Measurements from ENCODE around the gene HDAC3. TPM values are rescaled to one million over a fixed set of nuclear protein-coding genes. Genes with fewer than 3 reads are reported as not detected.

The HDAC3 gene
- total RNA-seq, 1 experiment from 2014 or later = 91.9 TPM

GRCh38 chr5:141608046-141608445 is 28.6 kb downstream of the HDAC3 start:
- DNase-seq (ENCODE audit: low read depth, low spot score) (no peak), ATAC-seq (no peak)
- CTCF ChIA-PET = interaction anchor here (1.3 kb wide), 1 partner anchor 11 kb away, joined by 4 read pairs; the partner anchor contains the start of gene DIAPH1
- Histone ChIP-seq H3K36me3 (ENCODE audit: control insufficient read depth in 1 of 2, insufficient read depth in 2 of 2, low read length in 2 of 2) (no peaks in the 10 kb centered on the region), H2AFZ (ENCODE audit: low read depth, low read length, poor library complexity, severe bottlenecking) (no peak overlapping the region), H3K4me2 (ENCODE audit: low read length) (no peak overlapping the region), H3K9ac (ENCODE audit: low read length) (no peak overlapping the region), H4K20me1 (ENCODE audit: insufficient read depth) (peaks cover 6% of the 10 kb centered on the region; the same call in 1 of the 2 replicates), H3K27me3 (ENCODE audit: insufficient read depth, low read length) (no peaks in the 10 kb centered on the region), H3K27ac (ENCODE audit: low read depth, low read length) (no peak overlapping the region), H3K9me3 (ENCODE audit: control insufficient read depth in 1 of 2, insufficient read depth in 1 of 2, low read depth in 1 of 2, low read length in 2 of 2) (no peaks in the 10 kb centered on the region), H3K4me3 (replicated peaks in 1 of 2; ENCODE audit: low read depth in 1 of 2, low read length in 2 of 2) (no peak overlapping the region), H3K9me2 (ENCODE audit: insufficient read depth) (no peaks in the 10 kb centered on the region), H3K79me2 (ENCODE audit: insufficient read depth, low read length) (peaks cover 98% of the 10 kb centered on the region), H3K4me1 (ENCODE audit: control insufficient read depth in 1 of 2, insufficient read depth in 2 of 2, low read length in 2 of 2) (peaks cover 11 to 25% of the 10 kb centered on the region in 2 experiments)
- BruUV-seq (replicated peaks) = no TSS peak
- no peak for TF ChIP-seq ZFX (IDR thresholded peaks at IDR 0.05)
- RAD21 ChIA-PET (ENCODE audit: low non-redundant PET in 1 of 2, low total read pairs in 2 of 2, uncharacterized antibody in 2 of 2, unreplicated experiment in 2 of 2) = no interaction called here
- POLR2A ChIA-PET = no interaction called here
- intact Hi-C loops (cut with micrococcal nuclease) = no loop called here

GRCh38 chr5:141605523-141606277 is 30.9 kb downstream of the HDAC3 start:
- BruUV-seq (replicated peaks) = no TSS peak
- ChIA-PET CTCF (interaction anchor here (2.7 kb wide), 1 partner anchor 14 kb away, joined by 10 read pairs; no protein-coding TSS in a partner anchor), POLR2A (no interaction called here), RAD21 (ENCODE audit: low non-redundant PET in 1 of 2, low total read pairs in 2 of 2, uncharacterized antibody in 2 of 2, unreplicated experiment in 2 of 2) (no interaction called here)
- Histone ChIP-seq H2AFZ (ENCODE audit: low read depth, low read length, poor library complexity, severe bottlenecking) (no peak overlapping the region), H3K79me2 (ENCODE audit: insufficient read depth, low read length) (peaks cover 98% of the 10 kb centered on the region), H3K9ac (ENCODE audit: low read length) (no peak overlapping the region), H3K4me2 (ENCODE audit: low read length) (peak overlapping the region; percentile 29; the same call in 1 of the 2 replicates), H3K9me2 (ENCODE audit: insufficient read depth) (no peaks in the 10 kb centered on the region), H3K4me3 (replicated peaks in 1 of 2; ENCODE audit: low read depth in 1 of 2, low read length in 2 of 2) (no peak overlapping the region), H3K27ac (ENCODE audit: low read depth, low read length) (no peak overlapping the region), H3K4me1 (ENCODE audit: control insufficient read depth in 1 of 2, insufficient read depth in 2 of 2, low read length in 2 of 2) (peaks cover 11 to 25% of the 10 kb centered on the region in 2 experiments), H3K27me3 (ENCODE audit: insufficient read depth, low read length) (no peaks in the 10 kb centered on the region), H3K9me3 (ENCODE audit: control insufficient read depth in 1 of 2, insufficient read depth in 1 of 2, low read depth in 1 of 2, low read length in 2 of 2) (no peaks in the 10 kb centered on the region), H4K20me1 (ENCODE audit: insufficient read depth) (peaks cover 10% of the 10 kb centered on the region; the same call in 1 of the 2 replicates), H3K36me3 (ENCODE audit: control insufficient read depth in 1 of 2, insufficient read depth in 2 of 2, low read length in 2 of 2) (no peaks in the 10 kb centered on the region)
- TF ChIP-seq SIN3A (IDR thresholded peaks at IDR 0.05; ENCODE audit: low read depth) (no peak), TCF7L2 (IDR thresholded peaks at IDR 0.05; ENCODE audit: borderline replicate concordance, extremely low read depth, insufficient read depth, insufficient read length) (no peak), ATF3 (IDR thresholded peaks at IDR 0.05) (no peak), CBX3 (IDR thresholded peaks at IDR 0.05; ENCODE audit: low read depth) (no peak), SRF (IDR thresholded peaks at IDR 0.05; ENCODE audit: low read depth) (no peak), JUND (IDR thresholded peaks at IDR 0.05) (no peak), EGR1 (IDR thresholded peaks at IDR 0.05; ENCODE audit: low read depth) (no peak), POLR2AphosphoS5 (IDR thresholded peaks at IDR 0.05; ENCODE audit: low read depth, low read length) (no peak), REST (IDR thresholded peaks at IDR 0.05; ENCODE audit: low read depth) (no peak), CEBPB (IDR thresholded peaks at IDR 0.05; ENCODE audit: low read depth) (no peak), FOSL1 (IDR thresholded peaks at IDR 0.05; ENCODE audit: low read depth) (no peak), CTCF (IDR thresholded peaks at IDR 0.05 in 2 of 3, conservative IDR thresholded peaks at IDR 0.05 in 1 of 3; ENCODE audit: borderline replicate concordance in 1 of 3, insufficient read depth in 1 of 3, low read depth in 2 of 3, low read length in 2 of 3) (no peak), ELF1 (IDR thresholded peaks at IDR 0.05; ENCODE audit: borderline replicate concordance, low read depth) (no peak), YY1 (IDR thresholded peaks at IDR 0.05; ENCODE audit: extremely low read depth, insufficient replicate concordance, low read depth, low read length) (no peak)
- intact Hi-C loops (cut with micrococcal nuclease) = no loop called here
- DNase-seq (ENCODE audit: low read depth, low spot score) (no peak), ATAC-seq (no peak)
